Neural cell (in vitro differentiated cells): ENCODE measurements around the gene NOS1AP. TPM values are rescaled to one million over a fixed set of nuclear protein-coding genes. Genes with fewer than 3 reads are reported as not detected.

Source experiments
- H2AFZ ChIP-seq: fragments of 200-600, 300-800 bp; sonication (generic), shearing (Covaris generic); 2 replicates; pipeline ENCODE4 v1.6.0; 2014; ENCODE audit warnings: low read depth, mild to moderate bottlenecking, antibody characterized with exemption, low read length, moderate library complexity
- H3F3A ChIP-seq: fragments of 200-600 bp; shearing (Covaris generic); 2 replicates; pipeline ENCODE4 v1.6.1; 2016; ENCODE audit warnings: mild to moderate bottlenecking, moderate library complexity, mixed read lengths, antibody characterized with exemption, low read length; ENCODE audit not compliant: insufficient read depth, poor library complexity, severe bottlenecking
- H3K27ac ChIP-seq: fragments of 200-600, 300-800 bp; sonication (generic), shearing (Covaris generic); 2 replicates; pipeline ENCODE4 v1.5.1; 2014; ENCODE audit warnings: mild to moderate bottlenecking, low read length, moderate library complexity
- H3K27me3 ChIP-seq: fragments of 300-800, 200-600 bp; sonication (generic), shearing (Covaris generic); 2 replicates; pipeline ENCODE4 v1.6.0; 2014; ENCODE audit warnings: mild to moderate bottlenecking, low read depth, low read length, moderate library complexity; ENCODE audit not compliant: insufficient read depth
- H3K36me3 ChIP-seq: fragments of 300-800, 200-600 bp; sonication (generic), shearing (Covaris generic); 2 replicates; pipeline ENCODE4 v1.5.1; 2014; ENCODE audit warnings: mild to moderate bottlenecking, antibody characterized with exemption, low read length, moderate library complexity; ENCODE audit not compliant: insufficient read depth
- H3K4me2 ChIP-seq: fragments of 300-800, 200-600 bp; sonication (generic), shearing (Covaris generic); 2 replicates; pipeline ENCODE4 v1.6.0; 2014; ENCODE audit warnings: mild to moderate bottlenecking, low read length
- H3K4me3 ChIP-seq: fragments of 300-800, 200-600 bp; sonication (generic), shearing (Covaris generic); 2 replicates; pipeline ENCODE4 v1.5.1; 2014; ENCODE audit warnings: mild to moderate bottlenecking, low read length, moderate library complexity
- H3K79me2 ChIP-seq: fragments of 200-600 bp; shearing (Covaris generic); replicated peaks from 2 replicates; pipeline ENCODE4 v1.6.0; 2014; ENCODE audit warnings: mild to moderate bottlenecking, low read length, moderate library complexity; ENCODE audit not compliant: insufficient read depth
- H3K9ac ChIP-seq: fragments of 300-800, 200-600 bp; sonication (generic), shearing (Covaris generic); 2 replicates; pipeline ENCODE4 v1.6.1; 2016; ENCODE audit warnings: mild to moderate bottlenecking, low read length, mixed read lengths
- H3K9me2 ChIP-seq: fragments of 200-600 bp; shearing (Covaris generic); 2 replicates; pipeline ENCODE4 v1.6.1; 2016; ENCODE audit warnings: mild to moderate bottlenecking, low read length, mixed read lengths; ENCODE audit not compliant: insufficient read depth
- H3K9me3 ChIP-seq: fragments of 200-600, 300-800 bp; sonication (generic), shearing (Covaris generic); 2 replicates; pipeline ENCODE4 v1.6.1; 2016; ENCODE audit warnings: mild to moderate bottlenecking, mixed run types, low read length, moderate library complexity, mixed read lengths
- H4K20me1 ChIP-seq: fragments of 200-600 bp; shearing (Covaris generic); 2 replicates; pipeline ENCODE4 v1.6.1; 2016; ENCODE audit warnings: mild to moderate bottlenecking, mixed run types; ENCODE audit not compliant: insufficient read depth
- EP300 ChIP-seq: fragments of 450-650 bp; conservative IDR thresholded peaks from 2 replicates; pipeline ENCODE4 v1.6.1; 2014; ENCODE audit warnings: antibody characterized with exemption, mild to moderate bottlenecking, moderate library complexity; ENCODE audit not compliant: poor library complexity, severe bottlenecking
- RAD21 ChIP-seq: fragments of 450-650 bp; conservative IDR thresholded peaks from 2 replicates; pipeline ENCODE4 v1.6.1; 2014; ENCODE audit warnings: antibody characterized with exemption, mild to moderate bottlenecking, moderate library complexity
- REST ChIP-seq: IDR thresholded peaks from 2 replicates; pipeline ENCODE4 v1.6.1; 2012; ENCODE audit warnings: borderline replicate concordance
- TAF1 ChIP-seq: IDR thresholded peaks from 2 replicates; pipeline ENCODE4 v1.6.1; 2012; ENCODE audit warnings: low read depth
- polyA plus RNA-seq: library from polyadenylated mRNA; depleted of rRNA; stranded (reverse); fragments of >200 nt; gene quantifications from 2 replicates; pipeline ENCODE4 v1.2.3, GENCODE V29; 2014
- TF ChIP-seq, protein P1 (sequence below): fragments of 450-650 bp; IDR thresholded peaks from 2 replicates; pipeline ENCODE4 v1.5.1; 2014; ENCODE audit warnings: antibody characterized with exemption, mild to moderate bottlenecking, moderate library complexity; ENCODE audit not compliant: poor library complexity, severe bottlenecking

Gene NOS1AP
- polyA plus RNA-seq, 1 donor from 2014 or later, result 5.3 TPM

DNA sequence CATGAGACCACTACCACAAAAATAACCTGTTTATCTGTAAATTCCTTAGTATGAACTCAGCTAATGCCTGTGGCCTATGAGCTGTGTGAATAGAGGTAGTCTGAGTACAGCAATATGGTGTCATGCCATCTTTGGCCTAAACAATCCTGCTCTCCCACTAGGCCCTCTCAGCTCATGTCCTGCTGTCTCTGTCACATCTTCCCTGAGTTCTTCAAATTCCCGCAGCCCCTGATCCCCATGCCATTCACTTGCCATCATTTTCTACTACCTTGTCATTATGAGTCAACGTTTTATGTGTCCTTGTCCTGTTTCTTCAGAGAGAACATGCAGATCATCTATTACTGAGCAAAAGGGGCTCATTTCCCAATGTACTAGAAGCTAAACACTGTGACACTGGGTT lies 181.6 kb downstream of the NOS1AP start:
- no peak overlapping the region for H3K4me3 ChIP-seq
- H3K9ac ChIP-seq, result no peak overlapping the region
- no peak overlapping the region for H2AFZ ChIP-seq
- no peaks in the 10 kb centered on the region for H3K9me2 ChIP-seq
- no peaks in the 10 kb centered on the region for H3K36me3 ChIP-seq
- peaks cover 5% of the 10 kb centered on the region for H3F3A ChIP-seq
- H3K79me2 ChIP-seq, result peaks cover 28% of the 10 kb centered on the region
- H4K20me1 ChIP-seq, result no peaks in the 10 kb centered on the region
- TF ChIP-seq RAD21 (no peak), REST (no peak), EP300 (no peak)
- H3K27ac ChIP-seq, result peak overlapping the region; percentile 89
- H3K9me3 ChIP-seq, result no peaks in the 10 kb centered on the region
- no peak overlapping the region for H3K4me2 ChIP-seq
- H3K27me3 ChIP-seq, result no peaks in the 10 kb centered on the region

GRCh38 chr1:162252214-162252613 lies 182.7 kb downstream of the NOS1AP start:
- Histone ChIP-seq H2AFZ (no peak overlapping the region), H3K27ac (no peak overlapping the region), H3K4me2 (no peak overlapping the region), H3K79me2 (peaks cover 28% of the 10 kb centered on the region), H3K27me3 (no peaks in the 10 kb centered on the region), H3K36me3 (no peaks in the 10 kb centered on the region), H3K4me3 (no peak overlapping the region), H3K9me2 (no peaks in the 10 kb centered on the region), H3F3A (peaks cover 5% of the 10 kb centered on the region), H3K9me3 (no peaks in the 10 kb centered on the region), H4K20me1 (no peaks in the 10 kb centered on the region), H3K9ac (no peak overlapping the region)
- TF ChIP-seq, protein P1, sequence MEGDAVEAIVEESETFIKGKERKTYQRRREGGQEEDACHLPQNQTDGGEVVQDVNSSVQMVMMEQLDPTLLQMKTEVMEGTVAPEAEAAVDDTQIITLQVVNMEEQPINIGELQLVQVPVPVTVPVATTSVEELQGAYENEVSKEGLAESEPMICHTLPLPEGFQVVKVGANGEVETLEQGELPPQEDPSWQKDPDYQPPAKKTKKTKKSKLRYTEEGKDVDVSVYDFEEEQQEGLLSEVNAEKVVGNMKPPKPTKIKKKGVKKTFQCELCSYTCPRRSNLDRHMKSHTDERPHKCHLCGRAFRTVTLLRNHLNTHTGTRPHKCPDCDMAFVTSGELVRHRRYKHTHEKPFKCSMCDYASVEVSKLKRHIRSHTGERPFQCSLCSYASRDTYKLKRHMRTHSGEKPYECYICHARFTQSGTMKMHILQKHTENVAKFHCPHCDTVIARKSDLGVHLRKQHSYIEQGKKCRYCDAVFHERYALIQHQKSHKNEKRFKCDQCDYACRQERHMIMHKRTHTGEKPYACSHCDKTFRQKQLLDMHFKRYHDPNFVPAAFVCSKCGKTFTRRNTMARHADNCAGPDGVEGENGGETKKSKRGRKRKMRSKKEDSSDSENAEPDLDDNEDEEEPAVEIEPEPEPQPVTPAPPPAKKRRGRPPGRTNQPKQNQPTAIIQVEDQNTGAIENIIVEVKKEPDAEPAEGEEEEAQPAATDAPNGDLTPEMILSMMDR, result no peak

DNA sequence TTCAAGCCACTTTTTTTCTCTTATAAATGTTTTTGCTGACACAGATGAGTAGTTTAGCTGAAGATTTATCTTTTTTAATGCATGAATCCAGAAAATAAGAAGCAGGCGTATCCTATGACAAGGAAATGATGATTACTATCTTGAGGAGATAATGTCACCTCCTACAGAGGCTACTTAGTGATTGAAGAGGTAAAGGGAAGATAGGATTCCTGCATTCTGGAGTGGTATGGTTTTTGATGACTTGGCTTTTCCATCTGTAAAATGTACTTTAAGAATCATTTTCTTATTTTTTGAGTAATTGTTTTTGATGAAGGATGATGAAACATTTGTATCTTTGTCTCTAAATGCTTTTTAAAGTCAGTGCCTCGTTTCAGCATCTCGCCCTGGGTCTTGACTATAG lies 184.3 kb downstream of the NOS1AP start:
- H4K20me1 ChIP-seq, result no peaks in the 10 kb centered on the region
- H3K27ac ChIP-seq, result peak overlapping the region; percentile 64
- H2AFZ ChIP-seq, result no peak overlapping the region

More for the DNA sequence above, 184.3 kb downstream of the NOS1AP start:
- H3K27me3 ChIP-seq, result no peaks in the 10 kb centered on the region
- H3K4me2 ChIP-seq, result peak overlapping the region; percentile 44
- peaks cover 5% of the 10 kb centered on the region for H3F3A ChIP-seq
- no peak overlapping the region for H3K9ac ChIP-seq
- no peaks in the 10 kb centered on the region for H3K9me2 ChIP-seq
- H3K79me2 ChIP-seq, result peaks cover 19% of the 10 kb centered on the region
- H3K9me3 ChIP-seq, result no peaks in the 10 kb centered on the region
- TF ChIP-seq RAD21, result no peak
- peak; percentile 65 for TF ChIP-seq REST
- peak; percentile 41 for TF ChIP-seq EP300
- no peak for TF ChIP-seq TAF1
- no peaks in the 10 kb centered on the region for H3K36me3 ChIP-seq
- peak overlapping the region; percentile 38 for H3K4me3 ChIP-seq
